HUDEP-2 (cell line): ENCODE results near the gene CD247.

Experiments used
- DNase-seq, 76 experiments: peaks; one replicate each; lab custom pipeline; 2025; ENCODE audit not compliant: unreplicated experiment in 76 of 76; lab: John Stamatoyannopoulos, UW

The CD247 gene

DNA sequence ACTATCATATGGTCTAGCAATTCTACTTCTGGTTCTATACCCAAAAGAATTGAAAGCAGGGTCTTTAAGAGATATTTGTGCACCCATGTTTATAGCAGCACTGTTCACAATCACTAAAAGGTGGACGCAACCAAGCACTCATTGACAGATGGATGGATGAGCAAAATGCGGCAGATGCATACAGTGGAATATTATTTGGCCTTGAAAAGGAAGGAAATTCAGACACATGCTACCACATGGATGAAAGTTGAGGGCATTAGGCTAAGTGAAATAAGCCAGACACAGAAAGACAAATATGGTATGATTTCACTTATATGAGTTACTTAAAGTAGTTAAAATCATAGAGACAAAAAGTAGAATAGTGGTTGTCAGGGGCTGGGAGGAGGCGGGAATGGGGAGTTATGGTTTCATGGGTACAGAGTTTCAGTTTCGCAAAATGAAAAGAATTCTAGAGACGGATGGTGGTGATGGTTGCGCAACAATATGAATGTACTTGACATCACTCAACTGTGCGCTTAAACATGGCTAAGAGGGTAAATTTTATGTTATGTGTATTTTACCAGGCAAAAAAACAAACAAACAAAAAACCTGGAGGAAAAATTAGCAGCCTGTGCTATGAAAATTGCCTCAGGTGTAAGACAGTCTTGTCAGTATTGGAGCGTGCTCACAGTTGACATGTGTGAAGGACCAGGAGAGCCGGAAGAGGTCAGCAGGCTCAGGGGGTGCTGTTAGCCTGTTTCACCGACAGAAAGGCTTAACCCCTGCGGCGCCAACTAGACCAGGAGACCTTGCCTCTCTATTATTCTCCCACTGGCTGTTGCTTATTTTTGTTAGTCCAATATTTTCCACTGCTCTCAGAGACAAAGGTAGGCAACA lies 26.5 kb downstream of the CD247 start:
- DNase-seq = no peak

DNA sequence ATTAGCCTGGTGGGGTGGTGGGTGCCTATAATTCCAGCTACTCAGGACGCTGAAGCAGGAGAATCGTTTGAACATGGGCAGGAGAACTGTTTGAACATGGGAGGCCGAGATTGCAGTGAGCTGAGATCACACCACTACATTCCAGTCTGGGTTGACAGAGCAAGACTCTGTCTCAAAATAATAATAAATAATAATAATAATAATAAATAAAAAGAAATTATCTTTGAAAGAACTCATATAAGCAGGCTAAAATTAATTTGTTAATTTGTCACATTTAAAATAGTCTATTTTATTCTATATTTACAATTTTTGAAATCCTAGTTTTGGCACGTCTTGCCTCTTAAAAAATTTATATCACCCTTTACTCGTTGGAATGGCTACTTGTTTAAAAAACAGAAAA lies 27.6 kb downstream of the CD247 start:
- no peak for DNase-seq

DNA sequence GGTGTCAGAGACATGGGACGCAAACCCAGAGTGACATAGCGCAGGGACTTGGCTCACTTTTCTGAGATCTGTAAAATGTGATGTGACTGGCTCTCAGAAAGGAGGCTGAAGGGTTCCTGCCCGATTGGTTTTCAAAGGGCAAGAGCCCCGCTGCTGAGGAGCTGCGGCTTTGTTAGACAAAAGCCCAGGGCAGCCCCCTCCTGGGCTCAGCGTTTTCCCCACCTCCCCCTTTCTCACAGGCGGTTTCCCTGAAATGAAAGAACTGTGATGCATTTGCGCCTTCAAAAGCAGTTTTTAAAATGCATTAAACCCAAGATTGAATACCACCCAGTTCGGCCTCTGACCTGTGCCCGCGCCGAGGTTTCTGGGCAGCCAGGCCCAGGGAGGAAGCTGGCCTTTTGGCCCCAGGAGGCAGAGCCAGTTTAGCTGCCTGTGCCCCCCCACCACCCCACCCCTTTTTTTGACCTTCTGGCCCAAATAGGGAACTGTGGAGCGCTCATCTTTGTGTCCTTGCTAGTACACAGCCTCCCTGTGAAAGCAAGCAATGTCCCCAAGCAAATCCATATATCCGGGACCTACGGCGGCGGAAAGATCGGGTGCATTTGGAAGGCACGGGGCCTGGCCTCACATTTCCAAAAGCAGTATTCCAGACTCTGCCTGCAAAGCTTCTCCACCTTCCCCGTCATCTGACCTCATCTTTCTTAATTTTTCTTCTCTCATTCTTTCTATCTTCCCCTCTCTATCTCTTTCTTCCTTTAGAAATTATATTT lies 28.6 kb downstream of the CD247 start:
- no peak for DNase-seq

- no peak for DNase-seq
Measured at GRCh38 chr1:167488786-167489185, 29.5 kb downstream of the CD247 start.

- DNase-seq = no peak
Measured at GRCh38 chr1:167487614-167488013, 30.7 kb downstream of the CD247 start.

DNA sequence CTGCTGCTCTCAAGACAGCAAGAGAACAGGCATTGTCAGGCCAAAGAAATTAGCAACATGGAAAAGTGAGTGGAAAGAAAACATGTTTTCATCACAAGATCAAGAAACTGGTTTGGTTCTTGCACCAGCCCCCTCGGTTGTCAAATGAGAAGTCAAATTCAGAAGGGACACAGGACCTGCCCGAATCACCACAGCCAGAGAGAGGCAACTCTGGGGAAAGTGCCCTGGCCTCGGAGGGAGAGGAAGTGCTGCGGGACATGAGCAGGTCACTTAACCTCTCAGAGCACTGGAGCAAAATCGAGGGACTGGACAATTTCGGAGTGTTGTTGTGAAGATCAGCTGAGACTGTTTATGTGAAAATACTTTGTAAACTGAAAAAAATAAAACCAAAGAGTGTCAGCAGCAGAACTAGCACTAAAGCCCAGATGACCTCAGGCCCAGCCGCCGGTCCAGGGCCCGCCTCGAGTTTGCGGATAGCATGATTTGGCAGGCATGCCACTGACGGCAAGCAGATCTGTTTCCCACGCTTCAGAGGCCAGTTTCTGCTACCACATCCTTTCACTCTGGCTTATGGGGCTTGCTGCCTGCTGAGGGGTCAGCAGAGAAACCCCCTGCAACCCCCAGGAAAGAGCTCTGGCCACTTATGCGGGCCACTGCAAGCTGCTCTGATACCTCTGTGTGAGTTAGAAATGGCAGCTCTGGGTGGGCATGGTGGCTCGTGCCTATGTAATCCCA lies 32.1 kb downstream of the CD247 start:
- no peak for DNase-seq

GRCh38 chr1:167484726-167485502 lies 33.4 kb downstream of the CD247 start:
- DNase-seq = no peak

DNA sequence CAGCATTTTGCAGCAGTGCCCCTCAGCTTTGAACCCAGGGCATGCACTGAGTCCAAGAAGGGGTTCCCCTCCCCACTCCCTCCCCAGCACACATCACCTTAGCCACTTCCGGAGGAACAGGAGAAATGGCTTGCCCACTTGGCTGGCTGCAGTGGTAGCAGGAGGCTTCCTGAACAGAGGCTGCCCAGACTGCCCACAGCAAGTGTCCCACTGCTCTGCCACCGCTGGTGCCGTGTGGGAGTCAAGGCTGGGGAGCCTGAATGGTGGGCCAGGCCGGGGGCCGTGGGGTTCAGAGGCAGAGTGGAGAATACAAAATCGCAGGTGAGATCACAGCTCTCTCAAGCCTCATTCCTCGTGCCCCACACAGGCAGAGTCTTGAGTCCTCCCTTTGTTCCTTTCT lies 34.5 kb downstream of the CD247 start:
- DNase-seq = no peak

DNA sequence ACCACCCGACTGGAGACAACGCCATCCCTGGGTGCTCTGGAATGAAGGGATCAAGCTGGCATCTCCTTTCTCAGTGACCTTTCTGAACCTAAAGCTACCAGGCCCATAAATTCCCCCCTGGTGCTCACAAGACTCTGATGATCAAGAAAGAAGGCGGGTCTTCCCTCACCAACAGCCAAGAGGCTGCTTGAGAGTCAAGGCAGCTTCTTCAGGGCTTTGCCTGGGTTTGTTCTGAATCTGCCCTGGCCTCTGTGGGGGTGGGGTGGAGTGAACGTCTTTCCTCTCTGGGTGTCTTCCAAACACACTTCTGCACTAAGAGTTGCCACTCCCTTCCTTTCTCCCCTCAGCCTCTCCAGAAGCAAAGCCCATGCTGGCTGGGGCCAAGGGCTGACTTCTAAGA lies 36.1 kb downstream of the CD247 start:
- peak in 34 of 76 experiments; percentile 2 to 51 (median 25) for DNase-seq

DNA sequence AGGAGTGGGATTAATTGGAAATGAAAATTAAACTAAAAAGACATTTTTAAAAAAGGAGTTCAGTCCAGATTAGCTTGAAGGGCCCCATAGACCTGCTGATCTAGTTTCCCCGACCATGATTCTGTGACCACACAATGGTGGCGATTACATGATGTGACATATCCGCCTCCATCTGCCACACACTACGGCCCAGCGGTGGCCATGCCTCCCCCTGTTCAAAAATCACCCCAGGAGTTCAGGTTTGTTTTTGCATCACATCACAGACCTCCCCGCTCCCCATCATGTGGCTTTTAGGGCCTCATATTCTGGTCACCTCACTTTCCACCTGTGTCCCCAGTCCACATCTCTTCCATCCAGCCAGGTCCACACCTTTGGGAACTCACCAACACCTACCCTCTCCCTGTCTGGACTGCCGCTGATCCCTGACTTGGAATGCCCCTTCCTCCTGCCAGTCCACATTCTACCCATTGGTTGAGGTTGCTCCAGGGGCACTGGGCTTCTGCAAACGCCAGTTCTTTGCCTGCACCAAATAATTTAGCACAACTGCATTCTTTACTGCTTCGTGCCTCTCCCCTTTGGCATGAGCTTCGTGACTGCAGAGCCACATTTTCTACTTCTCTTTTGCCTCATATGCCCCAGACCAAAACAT lies 38.9 kb downstream of the CD247 start:
- no peak for DNase-seq

GRCh38 chr1:167477986-167478385 lies 40.3 kb downstream of the CD247 start:
- no peak for DNase-seq

- no peak for DNase-seq
Measured at GRCh38 chr1:167476061-167476460, 42.3 kb downstream of the CD247 start.

DNA sequence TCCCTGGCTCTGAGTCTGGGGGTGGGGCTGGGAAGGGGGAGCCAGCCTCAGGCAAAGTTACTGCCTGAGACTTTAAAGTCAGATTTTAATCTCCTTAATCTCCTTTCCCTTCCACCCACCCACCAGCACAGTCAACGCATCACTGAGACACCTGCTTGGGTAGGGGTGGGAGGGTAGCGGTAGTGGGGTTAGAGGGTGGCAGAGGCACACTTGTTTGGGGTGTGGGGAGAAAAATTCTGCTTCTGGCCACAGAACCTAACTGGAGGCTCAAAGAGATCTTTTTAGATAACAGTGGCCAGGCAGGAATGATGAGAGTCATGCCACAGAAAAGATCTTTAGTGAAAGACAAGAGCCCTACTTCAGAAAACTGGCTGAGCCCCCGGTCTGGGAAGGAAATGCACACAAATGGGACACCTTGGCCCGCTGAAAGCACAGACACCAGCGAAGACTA lies 44.1 kb downstream of the CD247 start:
- no peak for DNase-seq

- no peak for DNase-seq
Measured at GRCh38 chr1:167473761-167474160, 44.6 kb downstream of the CD247 start.

DNA sequence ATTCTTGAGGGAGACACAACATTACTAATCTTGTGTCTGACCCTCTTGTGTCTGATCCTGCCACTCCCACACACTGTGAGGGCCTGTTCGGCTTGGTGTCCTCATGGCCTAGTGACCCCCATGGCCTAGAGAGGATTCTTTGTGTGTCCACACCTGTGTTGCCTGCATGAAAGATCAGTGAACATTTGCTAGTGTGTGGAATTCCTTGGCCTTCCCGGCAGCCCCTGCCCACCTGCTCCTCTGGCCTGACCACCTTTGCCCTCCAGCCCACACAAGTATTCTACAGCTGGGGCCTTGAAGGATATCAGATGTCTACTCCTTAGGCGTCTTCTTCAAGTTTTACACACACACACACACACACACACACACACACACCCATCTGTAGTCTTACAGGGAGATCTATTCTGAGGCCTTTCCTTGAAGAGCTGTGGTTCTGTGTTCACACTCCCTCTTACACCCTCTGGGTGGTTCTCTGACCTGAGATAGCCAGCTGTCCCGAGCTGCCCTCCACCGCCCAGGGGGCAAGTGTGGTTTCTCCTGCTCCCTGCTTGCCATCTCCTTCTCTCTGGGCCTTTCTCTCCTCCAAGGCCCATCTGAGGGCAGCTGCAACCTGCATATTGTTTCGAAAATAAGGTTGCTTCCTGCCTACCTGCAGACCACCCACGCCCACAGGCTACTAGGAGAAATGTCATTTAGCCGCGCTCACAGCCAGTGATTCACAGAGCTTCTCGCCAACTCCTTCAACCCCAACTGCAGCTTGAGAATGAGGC lies 45.4 kb downstream of the CD247 start:
- peak in 14 of 76 experiments; percentile 4 to 44 (median 18) for DNase-seq

- DNase-seq = no peak
Measured at GRCh38 chr1:167471568-167471967, 46.8 kb downstream of the CD247 start.

DNA sequence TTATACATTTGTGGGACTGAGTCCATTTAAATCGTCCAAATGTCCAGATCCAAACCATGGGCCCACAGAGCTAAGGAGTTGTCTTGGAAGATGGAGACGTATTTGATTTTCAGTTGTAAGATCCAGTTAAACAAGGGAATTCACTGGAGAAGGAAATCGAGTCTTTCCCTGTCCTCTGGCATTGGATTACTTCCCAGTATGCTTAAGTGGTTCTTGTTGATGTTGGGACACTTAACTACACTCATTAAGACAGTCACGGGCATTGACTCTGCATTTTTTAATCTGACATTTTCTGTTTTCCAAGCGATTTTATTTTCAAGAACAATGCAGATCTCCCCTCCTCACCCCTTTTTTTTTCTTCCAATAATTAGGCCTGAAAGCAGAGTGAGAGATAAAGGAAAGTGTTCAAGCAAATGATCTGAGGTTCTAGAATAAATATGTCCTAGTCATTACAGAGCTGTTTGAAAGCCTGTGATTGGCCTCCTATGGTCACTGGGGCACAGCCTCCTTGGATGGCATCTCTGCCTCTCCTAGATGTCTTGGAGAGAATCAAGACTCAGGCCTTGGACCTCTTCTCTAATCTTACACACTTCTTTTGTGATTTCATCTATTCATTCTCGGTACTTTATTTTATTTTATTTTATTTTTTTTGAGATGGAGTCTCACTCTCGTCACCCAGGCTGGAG lies 48.9 kb downstream of the CD247 start:
- DNase-seq = no peak

DNA sequence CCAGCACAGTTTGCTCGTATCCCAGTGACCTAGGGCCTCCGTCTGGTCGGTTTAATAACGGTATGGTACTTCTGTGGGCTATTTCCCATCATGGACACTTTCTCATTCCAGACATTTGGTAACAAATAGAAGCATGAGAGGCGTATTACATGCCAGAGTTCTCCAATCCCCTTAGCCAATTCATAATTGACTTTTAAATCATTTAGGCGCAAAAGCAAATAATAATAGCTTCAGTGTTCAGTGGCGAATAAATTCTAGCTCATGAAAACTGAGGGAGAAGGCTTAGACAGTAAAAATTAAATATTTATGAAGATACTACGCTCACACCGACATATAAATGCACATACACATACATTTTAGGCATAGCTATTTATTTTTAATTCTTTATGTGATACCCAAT lies 50.6 kb downstream of the CD247 start:
- no peak for DNase-seq
